ENCODE measurements around the gene SYT8. TPM values are rescaled to one million over a fixed set of nuclear protein-coding genes. Genes with fewer than 3 reads are reported as not detected.
"Not testable (repeated sequence)": the region's sequence is repeated elsewhere in the genome, so short reads cannot be mapped to it uniquely, and the experiment has no call there.

SYT8 gene
- total RNA-seq, 2 experiments from 2014 or later, result not detected

DNA sequence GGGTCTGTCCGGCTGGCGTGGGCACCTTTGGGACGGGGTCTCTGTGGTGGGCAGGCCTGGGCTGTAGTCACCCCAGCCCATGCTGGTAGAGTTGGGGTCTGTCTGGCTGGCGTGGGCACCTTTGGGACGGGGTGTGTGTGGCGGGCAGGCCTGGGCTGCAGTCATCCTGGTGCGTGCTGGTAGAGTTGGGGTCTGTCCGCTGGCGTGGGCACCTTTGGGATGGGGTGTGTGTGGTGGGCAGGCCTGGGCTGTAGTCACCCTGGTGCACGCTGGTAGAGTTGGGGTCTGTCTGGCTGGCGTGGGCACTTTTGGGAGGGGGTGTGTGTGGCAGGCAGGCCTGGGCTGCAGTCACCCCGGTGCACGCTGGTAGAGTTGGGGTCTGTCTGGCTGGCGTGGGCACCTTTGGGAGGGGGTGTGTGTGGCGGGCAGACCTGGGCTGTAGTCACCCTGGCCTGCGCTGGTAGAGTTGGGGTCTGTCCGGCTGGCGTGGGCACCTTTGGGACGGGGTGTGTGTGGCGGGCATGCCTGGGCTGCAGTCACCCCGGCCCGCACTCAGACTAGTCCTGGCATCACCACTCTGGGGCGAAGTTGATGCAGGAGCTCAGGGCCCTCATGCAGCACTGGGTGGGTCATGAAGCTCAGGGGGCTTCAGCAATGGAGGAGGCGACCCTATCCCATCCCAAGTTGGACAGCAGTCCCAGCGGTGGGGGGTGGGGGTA lies 37.6 kb downstream of the SYT8 start:
- no peak for DNase-seq
- POLR2A ChIA-PET, result no interaction called here
- H3K36me3 Mint-ChIP-seq, result no peaks in the 10 kb centered on the region
- H3K9me3 Mint-ChIP-seq, result no peaks in the 10 kb centered on the region
- H3K4me3 Mint-ChIP-seq, result no peak overlapping the region
- intact Hi-C loops (cut with micrococcal nuclease), result no loop called here
- CTCF ChIA-PET, result interaction anchor here (0.7 to 1.2 kb wide), 2 partner anchors 10 to 40 kb away, joined by 3 to 4 read pairs; no protein-coding TSS in a partner anchor
- H3K27me3 Mint-ChIP-seq, result no peaks in the 10 kb centered on the region
- H3K27ac Mint-ChIP-seq, result peak overlapping the region; percentile 8
- peaks cover 45% of the 10 kb centered on the region for H3K4me1 Mint-ChIP-seq (ENCODE audit: low read depth)

DNA sequence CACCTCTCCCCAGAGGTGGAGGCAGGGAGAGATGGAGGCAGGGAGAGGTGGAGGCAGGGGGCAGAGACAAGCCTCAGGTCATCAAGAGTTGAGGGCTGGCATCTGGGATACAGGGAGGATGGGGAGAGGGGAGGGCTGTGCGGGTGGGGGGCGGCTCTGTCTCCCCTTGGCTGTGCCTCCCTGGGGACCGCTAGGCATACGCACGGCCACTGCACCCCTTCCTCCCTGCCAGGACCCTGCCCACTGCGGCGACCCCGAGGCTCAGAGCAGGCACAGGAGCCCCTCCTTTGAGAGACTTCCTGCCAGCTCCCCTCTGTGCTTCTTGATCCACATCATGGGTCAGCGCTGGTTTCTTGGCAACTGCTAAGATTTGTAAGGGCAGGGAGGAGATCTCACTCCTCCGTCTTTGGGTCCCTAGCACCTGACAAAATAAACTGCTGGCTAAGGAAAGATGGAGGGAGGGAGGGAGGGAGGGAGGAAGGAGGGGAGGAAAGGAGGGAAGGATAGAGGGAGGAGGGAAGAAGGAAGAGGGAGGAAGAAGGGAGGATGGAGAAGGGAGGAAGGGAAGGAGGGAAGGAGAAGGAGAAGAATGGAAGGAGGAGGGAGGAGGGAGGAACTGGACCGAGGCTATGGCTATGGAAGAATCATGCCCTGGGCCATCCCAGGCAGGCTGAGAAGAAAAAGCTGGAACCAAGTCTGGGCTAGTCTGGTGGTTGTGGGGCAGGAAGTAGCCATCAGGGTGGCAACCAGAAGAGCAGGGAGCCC lies 38.4 kb downstream of the SYT8 start:
- no peaks in the 10 kb centered on the region for H3K9me3 Mint-ChIP-seq
- H3K4me1 Mint-ChIP-seq (ENCODE audit: low read depth), result peaks cover 40% of the 10 kb centered on the region
- H3K27me3 Mint-ChIP-seq, result no peaks in the 10 kb centered on the region
- no peaks in the 10 kb centered on the region for H3K36me3 Mint-ChIP-seq
- CTCF ChIA-PET, result interaction anchor here (0.7 to 1.2 kb wide), 2 partner anchors 9 to 40 kb away, joined by 3 to 4 read pairs; no protein-coding TSS in a partner anchor
- POLR2A ChIA-PET, result no interaction called here
- no peak for DNase-seq
- intact Hi-C loops (cut with micrococcal nuclease), result no loop called here
- no peak overlapping the region for H3K27ac Mint-ChIP-seq
- H3K4me3 Mint-ChIP-seq, result no peak overlapping the region

DNA sequence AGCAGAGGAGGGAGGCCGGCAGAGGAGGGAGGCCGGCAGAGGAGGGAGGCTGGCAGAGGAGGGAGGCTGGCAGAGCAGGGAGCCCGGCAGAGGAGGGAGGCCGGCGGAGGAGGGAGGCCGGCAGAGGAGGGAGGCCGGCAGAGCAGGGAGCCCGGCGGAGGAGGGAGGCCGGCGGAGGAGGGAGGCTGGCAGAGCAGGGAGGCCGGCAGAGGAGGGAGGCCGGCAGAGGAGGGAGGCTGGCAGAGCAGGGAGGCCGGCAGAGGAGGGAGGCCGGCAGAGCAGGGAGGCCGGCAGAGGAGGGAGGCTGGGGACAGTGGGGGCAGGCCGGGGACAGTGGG lies 39.0 kb downstream of the SYT8 start:
- H3K4me1 Mint-ChIP-seq (ENCODE audit: low read depth), result peaks cover 38% of the 10 kb centered on the region

DNA sequence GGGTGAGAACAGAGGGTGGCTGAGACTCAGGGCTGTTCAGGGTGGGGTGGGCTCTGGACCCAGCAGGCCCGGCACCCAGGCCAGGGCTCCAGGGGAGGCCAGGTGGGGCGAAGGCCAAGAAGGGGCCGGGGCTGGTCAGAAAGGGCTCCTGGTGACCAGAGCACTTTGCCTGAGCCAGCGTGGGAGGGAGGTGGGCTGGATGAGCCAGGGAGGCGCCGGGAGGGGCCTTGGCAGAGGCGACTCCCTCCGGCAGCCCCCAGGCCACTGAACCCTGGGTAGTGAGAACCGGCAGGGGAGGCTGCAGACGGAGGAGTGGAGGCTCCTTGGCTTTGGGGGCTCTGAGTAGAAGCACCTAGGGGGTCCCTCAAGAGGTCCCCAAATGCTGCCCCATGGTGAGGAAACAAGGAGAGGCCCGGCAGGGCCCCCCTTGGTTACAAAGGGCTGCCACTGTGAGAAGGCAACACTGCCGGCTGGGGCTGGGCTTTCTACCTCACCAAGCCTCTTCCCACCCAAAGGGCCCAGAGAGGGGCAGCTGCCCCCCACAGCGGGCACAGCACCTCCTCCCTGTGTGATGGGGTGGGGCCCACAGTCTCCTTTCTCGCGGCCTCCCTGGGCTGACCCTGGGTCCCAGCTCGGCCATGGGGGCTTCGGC lies 39.8 kb downstream of the SYT8 start:
- H3K36me3 Mint-ChIP-seq, DNase-seq: not testable (repeated sequence)
- CTCF ChIA-PET, result interaction anchor here (0.6 to 2.6 kb wide), 2 partner anchors 21 to 222 kb away, joined by 3 to 7 read pairs; partner anchors contain the start of gene LSP1

More for the DNA sequence above, 39.0 kb downstream of the SYT8 start:
- H3K27ac Mint-ChIP-seq; DNase-seq; H3K36me3 Mint-ChIP-seq; H3K9me3 Mint-ChIP-seq; CTCF ChIA-PET; H3K27me3 Mint-ChIP-seq; intact Hi-C loops (cut with micrococcal nuclease); POLR2A ChIA-PET; H3K4me3 Mint-ChIP-seq: not testable (repeated sequence)

DNA sequence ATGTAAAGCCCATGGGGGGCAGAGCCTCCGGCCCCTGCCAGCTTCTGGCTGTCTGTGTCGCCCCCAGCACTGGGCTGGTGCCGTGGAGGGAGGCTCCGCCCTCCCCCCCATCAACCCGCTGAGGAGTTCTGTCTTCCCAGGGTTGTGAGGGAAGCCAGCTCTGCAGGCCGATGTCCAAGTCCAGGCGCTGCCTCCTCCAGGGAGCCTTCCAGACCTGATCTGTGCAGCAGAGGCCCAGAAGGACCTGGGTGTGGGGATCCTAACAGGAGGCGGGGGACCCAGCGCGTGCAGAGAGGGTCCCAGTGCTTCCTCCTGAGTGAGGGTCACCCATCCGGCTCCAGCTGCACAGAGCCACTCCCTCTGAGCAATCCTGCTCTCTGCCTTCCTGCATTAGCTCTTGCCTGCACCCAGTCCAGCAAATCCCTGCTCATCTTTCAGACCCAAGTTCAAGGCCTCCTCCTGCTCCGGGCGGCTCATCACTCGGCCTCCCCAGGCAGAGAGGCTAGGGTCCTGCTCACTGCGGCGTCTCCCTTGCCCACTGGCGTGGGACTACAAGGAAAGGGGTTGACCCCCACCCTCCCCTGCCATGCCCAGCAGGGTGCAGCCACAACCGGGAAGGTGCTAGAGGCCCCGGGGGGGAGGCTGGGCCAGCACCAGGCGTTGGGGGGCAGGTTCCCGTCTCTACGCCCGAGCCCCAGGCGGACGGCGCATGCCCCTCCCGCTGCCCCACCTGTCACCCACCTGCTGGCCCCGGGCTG lies 40.5 kb downstream of the SYT8 start:
- Mint-ChIP-seq H3K27ac (no peak overlapping the region), H3K4me3 (no peak overlapping the region), H3K9me3 (no peaks in the 10 kb centered on the region), H3K4me1 (ENCODE audit: low read depth) (peaks cover 23% of the 10 kb centered on the region), H3K36me3 (no peaks in the 10 kb centered on the region), H3K27me3 (no peaks in the 10 kb centered on the region)
- ChIA-PET CTCF (interaction anchor here (0.6 to 2.6 kb wide), 3 partner anchors 22 to 275 kb away, joined by 3 to 7 read pairs (median 4); partner anchors contain the start of gene LSP1), POLR2A (no interaction called here)
- DNase-seq, result no peak
- intact Hi-C loops (cut with micrococcal nuclease), result no loop called here

More for the DNA sequence above, 39.8 kb downstream of the SYT8 start:
- H3K4me1 Mint-ChIP-seq (ENCODE audit: low read depth), result peaks cover 30% of the 10 kb centered on the region
- POLR2A ChIA-PET; H3K27me3 Mint-ChIP-seq; H3K9me3 Mint-ChIP-seq; intact Hi-C loops (cut with micrococcal nuclease); H3K27ac Mint-ChIP-seq; H3K4me3 Mint-ChIP-seq: not testable (repeated sequence)

DNA sequence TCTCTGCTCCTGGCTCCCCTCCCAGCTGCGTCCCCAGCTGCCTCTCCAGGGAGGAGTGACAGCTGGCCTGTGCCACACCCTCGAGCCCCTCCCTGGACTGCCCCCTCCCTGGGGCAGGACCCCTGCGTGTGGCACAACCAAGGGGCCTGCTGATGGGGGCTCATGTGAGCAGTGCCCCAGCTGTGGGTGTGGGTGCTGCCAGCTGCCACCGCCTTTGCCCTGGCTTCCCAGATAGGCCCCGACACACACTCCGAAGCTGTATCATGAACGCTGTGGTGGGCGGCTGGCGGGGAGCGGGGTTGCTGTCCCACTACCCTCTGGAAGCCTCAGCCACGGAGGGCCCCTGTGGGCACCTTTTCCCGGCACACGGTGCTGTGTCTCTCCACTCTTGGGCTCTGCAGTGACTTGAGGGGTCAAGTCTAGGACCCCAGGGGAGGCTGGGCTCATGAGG lies 41.1 kb downstream of the SYT8 start:
- H3K9me3 Mint-ChIP-seq; H3K27me3 Mint-ChIP-seq; H3K36me3 Mint-ChIP-seq; H3K27ac Mint-ChIP-seq; DNase-seq; intact Hi-C loops (cut with micrococcal nuclease); H3K4me3 Mint-ChIP-seq: not testable (repeated sequence)
- peaks cover 17% of the 10 kb centered on the region for H3K4me1 Mint-ChIP-seq (ENCODE audit: low read depth)
- ChIA-PET POLR2A (interaction anchor here (1.0 kb wide), 1 partner anchor 21 kb away, joined by 3 read pairs; no protein-coding TSS in a partner anchor), CTCF (interaction anchor here (0.6 to 2.6 kb wide), 8 partner anchors 13 to 275 kb away, joined by 3 to 7 read pairs (median 4); partner anchors contain the start of gene LSP1)

DNA sequence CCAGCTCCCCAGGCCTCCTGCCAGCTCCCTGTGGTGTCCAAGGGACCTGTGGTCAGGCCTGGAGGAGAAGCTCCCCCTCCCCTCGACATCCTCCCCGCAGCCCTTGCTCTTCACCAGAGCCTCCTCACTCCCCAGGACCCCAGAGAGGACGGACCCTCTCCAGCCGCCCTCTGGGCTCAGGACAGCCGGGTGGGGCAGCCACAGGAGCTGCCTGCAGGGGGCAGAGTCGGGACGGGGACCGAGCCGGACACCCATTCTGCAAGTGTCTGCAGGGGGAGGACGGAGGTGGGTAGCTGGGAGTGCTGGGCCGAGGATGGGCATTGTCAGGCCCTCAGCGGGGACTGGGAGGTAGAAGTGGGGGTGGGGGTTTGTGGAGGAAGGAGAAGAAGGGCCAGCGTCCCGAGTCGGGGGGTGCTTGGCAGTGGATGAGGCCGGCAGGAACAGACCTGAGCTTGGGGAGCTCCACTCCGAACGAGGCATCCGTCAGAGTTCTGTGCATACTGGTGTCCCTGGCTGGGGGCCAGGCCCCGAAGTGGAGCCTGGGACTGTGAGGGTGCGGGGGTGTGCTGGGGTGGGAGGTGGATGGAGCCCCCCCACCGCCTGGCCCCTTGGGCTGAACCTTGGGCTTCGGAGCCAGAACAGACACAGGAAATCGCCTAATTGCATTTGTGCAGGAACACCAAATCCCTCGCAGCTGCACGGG lies 41.7 kb downstream of the SYT8 start:
- peaks cover 13% of the 10 kb centered on the region for H3K4me1 Mint-ChIP-seq (ENCODE audit: low read depth)
- intact Hi-C loops (cut with micrococcal nuclease), result no loop called here
- no peaks in the 10 kb centered on the region for H3K27me3 Mint-ChIP-seq
- ChIA-PET POLR2A (interaction anchor here (1.0 kb wide), 1 partner anchor 22 kb away, joined by 3 read pairs; no protein-coding TSS in a partner anchor), CTCF (interaction anchor here (0.6 to 2.6 kb wide), 10 partner anchors 12 to 275 kb away, joined by 3 to 7 read pairs (median 4); partner anchors contain the start of gene LSP1)
- H3K9me3 Mint-ChIP-seq, result no peaks in the 10 kb centered on the region
- no peak overlapping the region for H3K27ac Mint-ChIP-seq
- no peak overlapping the region for H3K4me3 Mint-ChIP-seq
- no peaks in the 10 kb centered on the region for H3K36me3 Mint-ChIP-seq
- DNase-seq, result no peak

DNA sequence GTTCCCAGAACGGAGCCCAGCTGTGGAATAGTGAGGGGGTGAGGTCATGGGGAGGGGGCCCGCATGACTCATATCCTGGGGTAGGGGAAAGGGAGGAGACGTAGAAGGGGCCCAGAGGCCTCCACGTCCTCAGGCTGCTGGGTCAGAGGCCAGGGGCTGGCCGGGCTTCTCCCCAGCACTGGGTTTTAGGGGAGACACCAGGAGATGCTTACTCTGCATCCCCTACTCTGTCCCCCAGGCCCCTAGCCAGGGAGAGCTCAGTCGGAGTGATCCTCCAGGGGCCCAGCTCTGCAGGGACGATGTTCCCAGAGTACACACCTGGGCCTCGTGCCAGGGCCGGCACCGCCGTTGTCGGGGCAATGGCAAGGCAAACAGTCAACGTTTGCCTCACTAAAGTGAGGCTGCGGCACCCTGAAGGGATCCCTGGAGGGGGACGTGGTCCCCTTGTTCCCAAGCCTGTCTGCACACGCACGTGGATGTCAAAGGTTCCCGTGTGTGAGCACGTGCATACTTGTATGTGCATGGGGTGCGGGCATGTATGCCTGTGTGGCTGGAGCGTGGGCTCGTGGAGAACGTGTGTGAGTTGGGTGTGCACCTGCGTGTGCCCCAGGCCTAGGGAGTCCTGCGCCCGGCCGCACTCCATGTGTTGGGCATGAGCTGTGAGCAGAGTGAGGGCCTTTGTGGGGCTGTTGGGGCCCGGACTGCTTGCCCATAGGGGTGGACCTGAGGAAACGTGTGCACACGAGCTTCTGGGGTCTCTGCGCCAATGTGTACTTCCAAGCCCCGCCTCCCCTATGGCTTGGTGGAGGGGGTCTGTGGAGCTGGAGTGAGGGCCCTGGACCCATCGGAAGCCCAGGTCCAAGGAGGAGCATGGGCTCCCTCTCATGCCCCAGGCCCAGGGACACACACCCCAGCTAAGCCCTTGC lies 42.7 kb downstream of the SYT8 start:
- Mint-ChIP-seq H3K4me1 (ENCODE audit: low read depth) (peaks cover 7% of the 10 kb centered on the region), H3K36me3 (no peaks in the 10 kb centered on the region), H3K9me3 (no peaks in the 10 kb centered on the region), H3K27ac (no peak overlapping the region), H3K4me3 (no peak overlapping the region), H3K27me3 (no peaks in the 10 kb centered on the region)
- intact Hi-C loops (cut with micrococcal nuclease), result no loop called here
- CTCF ChIA-PET, result interaction anchor here (0.6 to 2.6 kb wide), 7 partner anchors 9 to 274 kb away, joined by 3 to 7 read pairs (median 4); partner anchors contain the start of gene LSP1
- POLR2A ChIA-PET, result no interaction called here
- DNase-seq, result no peak

DNA sequence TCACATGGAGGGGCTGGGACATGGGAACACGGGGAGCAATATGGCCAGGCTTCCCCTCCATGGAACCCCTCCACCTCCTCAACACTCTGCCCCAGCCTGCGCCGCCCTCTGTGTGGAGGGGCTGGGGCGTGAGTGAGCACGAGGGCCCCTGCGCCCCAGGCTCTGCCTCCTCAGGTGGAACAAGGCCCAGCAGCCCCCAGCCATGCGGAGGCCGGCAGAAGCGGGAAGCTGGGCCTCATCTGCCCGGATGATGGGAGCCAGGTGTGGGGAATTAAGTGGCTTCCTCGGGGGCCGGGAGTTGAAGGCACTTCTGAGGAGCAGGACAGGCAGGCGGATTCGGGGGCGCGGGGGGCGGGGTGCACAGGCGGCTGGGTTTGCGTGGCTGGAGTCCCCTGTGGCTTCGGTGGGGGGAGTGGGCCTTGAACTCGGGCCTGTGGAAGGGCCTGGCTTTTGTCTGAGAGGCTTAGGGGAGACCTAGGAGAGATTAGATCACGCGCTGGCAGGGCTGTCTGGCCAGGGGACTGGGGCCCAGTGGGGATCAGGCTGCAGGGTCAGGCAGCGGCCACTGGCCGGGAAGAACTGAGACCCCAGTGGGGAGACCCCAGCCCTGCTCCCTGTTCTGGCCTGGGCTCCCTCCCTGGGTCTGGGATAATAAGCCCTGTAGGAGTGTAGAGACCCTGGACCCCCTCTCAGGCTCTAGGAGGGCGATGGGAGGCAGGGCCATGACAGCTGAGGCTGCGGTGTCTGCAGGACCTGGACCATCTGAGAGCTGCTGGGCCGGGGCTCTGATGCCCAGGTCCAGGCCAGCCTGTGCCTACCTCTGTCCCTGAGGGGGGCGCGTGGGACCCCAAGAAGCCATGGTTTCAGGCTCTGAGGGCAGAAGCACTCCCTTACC lies 43.6 kb downstream of the SYT8 start:
- ChIA-PET POLR2A (no interaction called here), CTCF (interaction anchor here (0.6 to 1.7 kb wide), 4 partner anchors 10 to 273 kb away, joined by 3 to 5 read pairs (median 3); no protein-coding TSS in a partner anchor)
- DNase-seq, result no peak
- no peak overlapping the region for H3K4me3 Mint-ChIP-seq
- H3K27ac Mint-ChIP-seq, result no peak overlapping the region
- intact Hi-C loops (cut with micrococcal nuclease), result no loop called here
- no peaks in the 10 kb centered on the region for H3K9me3 Mint-ChIP-seq
- no peaks in the 10 kb centered on the region for H3K27me3 Mint-ChIP-seq
- H3K4me1 Mint-ChIP-seq (ENCODE audit: low read depth), result peaks cover 5% of the 10 kb centered on the region
- no peaks in the 10 kb centered on the region for H3K36me3 Mint-ChIP-seq
